ENCODE results near the gene EYA2.
"Not testable (repeated sequence)": the region's sequence is repeated elsewhere in the genome, so short reads cannot be mapped to it uniquely, and the experiment has no call there.

Gene EYA2

DNA sequence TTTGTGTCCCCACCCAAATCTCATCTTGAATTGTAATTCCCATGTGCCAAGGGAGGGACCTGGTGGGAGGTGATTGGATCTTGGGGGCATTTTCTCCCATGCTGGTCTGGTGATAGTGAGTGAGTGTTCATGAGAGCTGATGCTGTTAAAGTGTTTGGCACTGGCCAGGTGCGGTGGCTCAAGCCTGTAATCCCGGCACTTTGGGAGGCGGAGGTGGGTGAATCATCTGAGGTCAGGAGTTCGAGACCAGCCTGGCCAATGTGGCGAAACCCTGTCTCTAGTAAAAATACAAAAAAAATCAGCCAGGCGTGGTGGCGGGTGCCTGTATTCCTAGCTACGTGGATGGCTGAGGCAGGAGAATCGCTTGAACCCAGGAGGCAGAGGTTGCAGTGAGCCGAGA, 37.8 kb downstream of the EYA2 start:
- DNase-seq: not testable (repeated sequence)

DNA sequence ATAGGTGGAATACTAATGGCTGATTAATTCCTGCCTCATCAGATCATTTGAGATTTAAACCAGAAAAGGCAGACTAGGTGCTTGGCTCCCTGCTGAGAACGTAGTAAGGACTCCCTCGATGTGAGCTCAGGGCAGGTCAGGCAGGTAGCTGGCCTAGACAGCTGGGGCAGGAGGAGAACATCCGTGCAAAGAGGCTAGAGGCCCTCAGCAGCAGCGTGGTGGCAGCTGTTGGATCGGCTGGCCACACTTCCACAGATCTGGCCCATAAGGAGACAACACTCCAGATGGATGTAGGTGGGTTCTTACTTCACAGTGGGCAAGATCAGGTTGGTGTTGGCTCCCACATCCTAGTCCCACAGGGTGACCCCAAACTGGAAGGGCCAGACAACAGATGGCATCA, 38.5 kb downstream of the EYA2 start:
- no peak for DNase-seq

DNA sequence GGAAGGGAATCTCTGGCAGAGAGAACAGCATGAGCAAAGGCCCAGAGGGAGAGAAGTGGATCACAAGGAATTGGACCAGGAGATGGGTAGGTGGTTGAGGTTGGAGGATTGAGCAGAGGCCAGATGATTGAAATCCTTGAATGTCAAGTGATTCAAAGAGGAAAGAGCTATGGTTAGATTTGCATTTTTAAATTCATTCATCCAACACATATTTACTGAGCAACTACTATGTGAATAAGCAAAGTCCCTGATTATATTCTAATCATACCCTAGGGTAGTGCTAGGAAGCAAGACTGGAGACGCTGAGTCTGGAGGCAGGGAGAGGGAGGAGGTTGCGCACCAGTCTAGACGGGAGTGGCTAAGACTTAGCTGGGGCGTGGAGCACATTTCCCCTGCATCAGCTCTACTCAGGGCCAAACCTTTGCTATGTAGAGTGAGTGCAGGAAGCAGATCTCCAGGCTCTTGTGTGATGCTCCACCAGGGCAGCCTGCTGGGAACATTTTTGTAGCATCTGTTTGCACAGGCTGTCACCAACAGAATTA, 40.2 kb downstream of the EYA2 start:
- no peak for DNase-seq

DNA sequence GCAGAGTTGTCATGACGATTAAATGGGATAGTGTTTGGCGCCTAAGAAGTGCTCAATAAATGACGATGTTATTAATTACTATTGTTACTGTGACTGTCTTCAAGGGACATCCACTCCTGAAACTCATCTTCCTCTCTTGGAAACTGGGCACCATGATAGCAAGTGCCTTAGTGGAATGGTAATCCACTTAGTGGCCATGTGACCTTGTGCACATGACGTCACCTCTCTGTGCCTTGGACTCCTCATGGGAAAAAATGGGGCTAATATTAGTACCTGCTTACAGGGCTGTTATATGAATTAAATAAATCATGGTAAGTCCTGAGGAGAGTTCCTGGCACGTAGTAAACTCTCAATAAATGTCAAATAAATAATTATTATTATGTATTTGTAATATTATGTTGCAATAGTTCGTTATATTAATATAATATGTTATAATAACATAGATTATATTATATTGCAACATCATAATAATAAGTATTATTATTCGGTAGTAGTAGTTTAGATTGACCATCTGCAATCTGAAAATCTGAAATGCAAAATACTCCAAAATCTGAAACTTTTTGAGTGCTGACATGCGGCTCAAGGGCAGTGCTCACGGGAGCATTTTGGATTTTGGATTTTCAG, 40.9 kb downstream of the EYA2 start:
- no peak for DNase-seq

DNA sequence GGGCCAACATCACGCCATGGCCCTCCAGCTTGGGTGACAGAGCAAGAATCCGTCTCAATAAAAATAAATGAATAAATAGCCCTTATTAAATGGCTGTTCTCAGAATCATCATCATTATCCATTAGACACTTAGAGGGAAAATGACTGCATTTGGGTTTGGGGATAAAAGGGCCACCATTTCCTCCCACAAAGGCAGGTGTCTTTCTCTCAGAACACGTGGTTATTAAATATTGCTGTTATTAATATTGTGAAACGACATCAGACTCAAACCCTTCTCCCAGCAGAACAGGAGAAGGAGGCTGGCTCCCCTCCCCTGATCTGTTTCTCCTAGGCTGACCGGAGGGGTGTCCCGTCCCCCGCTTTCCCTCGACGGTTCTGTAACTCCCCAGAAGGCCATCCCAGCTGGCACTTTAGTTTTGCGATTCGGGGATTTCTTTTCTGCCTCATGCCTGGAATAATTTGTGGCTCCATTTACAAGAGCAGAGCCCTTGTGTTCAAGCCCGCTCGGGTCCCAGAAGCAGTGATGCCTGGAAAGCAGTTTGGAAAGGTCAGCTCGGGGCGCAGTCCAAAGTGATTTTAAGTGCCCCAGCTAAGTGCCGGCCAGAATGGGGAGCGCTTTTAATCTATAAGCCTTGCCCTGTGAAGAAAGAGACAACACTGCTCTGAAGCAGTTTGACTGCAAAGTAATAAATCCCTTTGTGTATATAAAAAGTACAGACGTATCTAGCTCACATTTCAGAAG, 41.9 kb downstream of the EYA2 start:
- no peak for DNase-seq

DNA sequence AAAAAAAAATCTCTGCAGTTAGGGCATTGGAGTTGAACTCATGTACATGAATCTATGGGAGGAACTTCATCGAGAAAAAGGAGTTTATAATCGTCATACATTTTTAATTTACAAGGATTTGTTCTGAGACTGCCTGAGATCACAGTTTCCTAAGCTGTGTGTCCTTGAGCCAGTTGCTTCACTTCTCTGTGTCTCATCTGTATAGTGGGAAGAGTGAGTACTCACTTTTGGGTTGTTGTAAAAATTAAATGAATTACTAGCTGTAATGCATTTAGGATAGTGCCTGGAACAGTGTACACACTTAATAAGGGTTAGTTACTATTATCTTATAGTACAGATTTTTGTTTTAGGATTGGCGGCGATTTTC, 42.5 kb downstream of the EYA2 start:
- no peak for DNase-seq

DNA sequence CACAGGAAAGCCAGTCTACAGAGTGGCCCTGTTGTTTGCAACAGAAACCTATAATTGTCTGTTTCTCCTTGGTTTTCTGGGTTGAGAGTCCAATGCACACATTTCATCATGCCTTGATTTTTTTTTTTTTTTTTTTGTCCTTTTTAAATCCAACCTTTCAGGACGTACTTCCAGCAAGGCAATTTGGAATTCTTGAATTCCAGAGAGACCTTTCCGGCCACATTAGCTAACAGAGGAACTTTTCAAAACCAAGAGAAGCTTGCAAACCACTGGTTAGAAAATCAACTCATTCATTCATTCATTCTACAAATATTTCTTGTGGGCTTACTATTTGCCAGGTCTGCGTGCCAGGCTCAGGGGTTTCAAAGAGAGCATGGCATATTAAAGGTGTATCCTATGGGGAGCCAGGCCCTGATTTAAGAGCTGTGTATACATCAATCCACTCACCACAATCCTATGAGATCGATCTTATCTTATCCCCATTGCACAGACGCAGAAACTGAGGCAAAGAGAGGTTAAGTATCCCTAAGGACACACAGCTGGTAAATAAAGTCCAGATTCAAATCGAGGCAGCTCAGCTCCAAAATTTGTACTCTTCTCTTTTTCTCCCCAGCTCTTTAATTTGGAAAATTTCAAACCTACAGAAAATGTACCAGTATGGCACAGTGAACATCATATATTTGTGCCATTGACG, 43.0 kb downstream of the EYA2 start:
- DNase-seq: no peak

DNA sequence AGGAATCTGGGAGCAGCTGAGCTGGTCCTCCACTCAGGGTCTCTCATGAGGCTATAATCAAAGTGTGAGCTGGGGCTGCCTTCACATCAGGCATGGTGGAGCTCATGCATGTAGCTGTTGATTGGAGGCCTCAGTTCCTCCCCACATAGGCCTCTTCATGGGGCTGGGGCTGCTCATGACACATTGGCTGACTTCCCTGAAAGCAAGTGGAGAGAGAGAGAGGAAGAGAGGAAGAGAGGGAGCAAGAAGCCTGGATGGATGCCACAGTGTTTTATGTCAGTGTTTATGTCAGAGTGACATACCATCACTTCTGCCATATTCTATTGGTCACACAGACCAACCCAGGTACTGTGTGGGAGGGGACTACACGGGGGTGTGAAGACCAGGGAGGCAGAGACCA, 43.8 kb downstream of the EYA2 start:
- no peak for DNase-seq

DNA sequence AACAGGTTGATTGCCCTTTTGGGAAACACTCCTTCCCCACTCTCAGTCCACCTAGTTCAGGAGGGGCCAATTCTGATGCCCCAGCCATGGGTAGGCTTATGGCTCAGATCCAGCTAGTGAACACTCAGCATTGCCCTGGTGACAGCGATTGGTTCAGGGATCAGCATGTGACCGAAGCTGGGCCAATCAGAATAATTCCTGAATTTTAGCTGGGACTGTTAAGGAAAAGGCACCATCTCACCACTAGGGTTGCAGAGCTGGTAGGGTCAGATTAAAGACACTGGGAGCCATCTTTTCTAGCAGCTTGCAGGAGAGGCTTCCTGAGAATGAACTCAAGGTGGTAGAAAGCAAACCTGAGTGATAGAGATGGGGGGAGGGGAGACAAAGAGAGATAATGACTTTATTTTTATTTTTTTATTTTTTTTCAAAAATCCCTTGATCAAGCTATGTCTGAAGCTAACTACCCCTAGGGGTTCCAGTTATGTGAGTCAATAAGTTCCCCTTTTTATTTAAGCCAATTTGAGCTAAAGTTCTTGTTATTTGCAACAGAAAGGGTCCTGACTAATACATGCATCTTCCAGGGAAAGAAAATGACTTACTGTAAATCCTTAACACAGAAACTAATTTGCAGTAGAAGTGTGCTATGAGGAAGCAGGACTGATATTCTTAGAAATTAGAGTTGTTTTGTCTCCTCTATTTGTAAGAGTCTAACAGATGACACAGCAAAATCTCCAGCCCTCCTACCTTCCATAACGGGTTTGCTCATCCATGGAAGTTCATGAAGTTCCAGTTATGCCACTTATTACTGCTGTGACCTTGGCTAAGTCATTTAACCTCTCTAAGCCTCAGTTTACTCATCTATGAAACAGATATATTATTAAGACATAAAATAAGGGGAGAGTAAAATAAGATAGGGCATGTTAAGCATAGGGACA, 44.7 kb downstream of the EYA2 start:
- no peak for DNase-seq

DNA sequence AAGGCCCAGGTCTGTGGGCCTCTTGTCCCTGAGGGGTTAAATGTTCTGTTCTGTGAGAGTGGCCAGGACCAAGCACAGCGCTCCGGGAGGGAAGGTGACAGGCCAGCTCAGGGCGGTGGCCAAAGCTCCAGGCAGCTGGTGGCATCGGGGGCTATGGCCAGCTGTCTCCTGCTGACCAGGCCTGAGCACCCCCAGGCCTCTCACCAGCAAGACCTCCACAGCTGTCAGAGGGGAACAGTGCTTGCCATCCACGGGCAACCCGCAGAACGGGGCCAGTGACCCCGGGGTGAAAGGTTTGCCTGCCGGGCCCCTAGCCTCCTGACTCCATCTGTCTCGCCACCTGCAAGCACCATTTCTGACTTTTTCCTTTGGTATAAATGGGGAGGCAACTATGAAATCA, 46.0 kb downstream of the EYA2 start:
- no peak for DNase-seq

DNA sequence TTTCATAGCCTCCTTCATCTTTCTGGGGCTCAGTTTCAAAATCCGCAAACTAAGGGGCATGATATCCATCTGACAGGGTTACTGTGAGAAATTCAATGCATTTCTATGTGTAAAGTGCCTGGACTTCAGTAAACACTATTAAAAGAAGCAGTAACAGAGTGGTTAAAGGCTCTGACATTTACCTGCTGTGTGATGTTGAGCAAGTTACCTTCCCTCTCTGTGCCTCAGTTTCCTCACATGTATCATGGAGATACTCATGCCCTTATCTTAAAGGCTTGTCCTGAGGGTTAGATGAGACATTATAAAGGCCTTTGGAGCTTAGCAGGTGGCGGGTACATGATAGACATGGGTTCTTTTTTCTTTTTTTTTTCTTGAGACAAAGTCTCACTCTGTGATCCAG, 46.8 kb downstream of the EYA2 start:
- no peak for DNase-seq

DNA sequence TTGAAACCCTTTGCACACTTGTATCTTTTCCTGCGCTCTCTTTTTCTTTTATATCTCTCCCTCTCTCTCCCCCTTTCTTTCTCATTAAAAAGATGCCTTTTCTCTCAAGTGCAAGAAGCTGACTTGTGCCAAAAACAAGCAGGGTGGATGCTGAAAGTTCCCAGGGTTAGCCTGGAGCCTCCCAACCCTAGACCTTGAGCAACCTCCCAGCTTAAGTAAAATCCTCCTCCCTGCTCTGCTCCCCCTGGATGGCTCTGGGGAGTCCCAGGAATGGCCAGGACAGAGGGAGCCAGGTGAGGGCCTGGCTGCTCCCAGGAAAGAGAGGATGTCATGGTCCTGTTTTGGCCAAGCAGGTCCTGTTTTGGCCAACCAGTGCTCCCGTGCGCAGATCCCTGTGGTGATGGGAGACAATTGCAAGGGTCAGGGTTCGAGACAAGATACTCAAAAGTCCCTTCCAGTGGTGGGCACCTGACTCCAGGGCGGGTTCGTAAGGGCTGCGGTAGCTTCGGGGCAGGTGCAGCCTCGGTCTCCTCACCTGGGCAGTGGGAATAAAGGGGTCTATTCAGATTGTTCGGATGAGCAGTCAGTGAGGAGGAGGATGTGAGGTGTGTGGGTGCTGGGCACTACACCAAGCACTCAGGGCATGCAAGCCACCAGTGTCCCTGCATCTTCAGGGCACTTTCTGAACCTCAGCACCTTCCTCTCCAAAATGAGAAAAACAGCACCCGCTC, 49.4 kb downstream of the EYA2 start:
- no peak for DNase-seq

DNA sequence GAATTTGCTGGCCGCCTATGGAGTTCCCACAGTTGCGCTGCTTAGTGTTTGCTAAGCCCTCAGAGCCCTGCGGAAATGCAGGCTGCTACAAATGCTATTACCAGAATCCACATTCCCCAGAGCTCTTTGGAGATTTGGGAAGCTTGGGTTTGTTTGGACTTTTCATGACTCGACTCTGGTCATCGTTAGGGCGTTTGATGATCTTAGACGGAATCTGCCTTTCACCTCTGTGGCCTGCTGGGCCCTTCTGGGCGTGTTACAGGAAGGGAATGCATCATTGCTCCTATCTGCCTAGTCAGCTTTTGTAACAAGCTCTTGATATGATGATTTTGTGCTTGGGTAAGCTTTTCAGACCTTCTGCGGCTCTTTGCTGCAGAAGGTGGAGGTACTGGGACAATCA, 50.8 kb downstream of the EYA2 start:
- DNase-seq: no peak

DNA sequence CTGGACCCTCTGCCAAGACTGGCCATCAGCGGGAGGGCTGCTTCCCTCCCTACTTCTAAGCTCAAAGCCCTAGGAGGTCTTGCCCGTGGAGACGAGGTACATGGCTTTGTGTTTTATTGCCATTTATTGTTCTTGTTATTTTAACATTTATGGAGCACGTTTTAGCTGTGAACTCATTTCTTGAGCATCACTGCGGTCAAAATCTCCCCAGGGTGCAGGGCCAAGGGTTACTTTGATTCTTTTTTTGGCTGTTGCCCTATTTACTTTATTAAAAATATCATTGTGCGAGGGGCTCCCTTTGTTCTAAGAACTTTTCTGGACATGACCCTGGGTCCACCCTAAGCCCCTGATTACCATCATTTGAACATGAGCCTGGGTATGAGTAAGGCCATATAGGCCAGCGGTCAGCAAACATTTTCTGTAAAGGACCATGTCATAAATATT, 51.6 kb downstream of the EYA2 start:
- no peak for DNase-seq

DNA sequence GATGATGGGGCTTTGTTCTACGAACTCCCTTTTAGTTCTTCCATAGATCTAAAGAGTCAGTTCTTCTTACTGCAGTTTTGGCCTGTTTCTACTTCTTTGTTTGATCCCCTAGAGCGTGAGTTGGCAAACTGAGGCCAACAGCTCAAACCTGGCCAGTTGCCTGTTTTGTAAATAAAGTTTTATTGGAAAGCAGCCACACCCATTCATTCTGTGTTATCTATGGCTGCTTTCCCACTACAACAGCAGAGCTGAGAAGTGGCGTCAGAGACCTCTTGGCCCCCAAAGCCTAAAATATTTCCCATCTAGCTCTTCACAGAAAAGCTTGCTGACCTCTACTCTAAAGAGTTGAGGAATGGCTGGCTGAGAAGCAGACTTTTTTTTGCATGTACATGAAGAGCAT, 52.2 kb downstream of the EYA2 start:
- no peak for DNase-seq

DNA sequence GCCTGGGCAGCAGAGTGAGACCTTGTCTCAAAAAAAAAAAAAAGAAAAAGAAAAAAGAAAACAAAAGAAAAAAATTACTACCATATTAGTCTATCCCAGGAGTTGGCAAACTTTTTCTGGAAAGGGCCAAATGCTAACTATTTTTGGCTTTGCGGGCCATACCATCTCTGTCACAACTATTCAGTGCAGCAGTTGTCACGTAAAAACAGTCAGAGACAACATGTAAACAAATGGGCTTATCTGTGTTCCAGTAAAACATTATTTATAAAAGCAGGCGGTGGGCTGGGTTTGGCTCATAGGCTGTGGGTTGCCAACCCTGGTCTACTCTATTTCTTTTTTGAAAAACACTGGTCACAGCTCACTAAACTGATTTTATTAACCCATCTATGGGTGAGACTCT, 53.4 kb downstream of the EYA2 start:
- DNase-seq: no peak

DNA sequence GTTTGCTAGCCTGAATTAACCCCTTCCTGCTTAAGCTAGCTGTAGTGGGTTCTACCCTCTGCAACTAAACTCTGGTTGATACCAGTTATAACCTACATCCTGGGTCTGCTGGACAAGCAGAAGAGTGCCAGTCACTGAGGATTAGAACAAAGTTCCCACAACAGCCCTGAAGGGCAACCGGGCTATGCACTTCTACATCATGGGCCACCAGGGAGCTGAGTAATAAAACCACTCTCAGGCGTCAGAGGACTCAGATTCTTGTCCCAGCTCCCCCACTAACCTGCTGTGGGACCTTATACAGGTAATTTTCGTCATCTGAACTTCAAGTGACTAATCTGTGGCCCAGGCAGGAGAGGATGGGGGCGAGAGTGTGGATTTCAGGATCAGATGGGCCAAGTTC, 56.8 kb downstream of the EYA2 start:
- DNase-seq: no peak

DNA sequence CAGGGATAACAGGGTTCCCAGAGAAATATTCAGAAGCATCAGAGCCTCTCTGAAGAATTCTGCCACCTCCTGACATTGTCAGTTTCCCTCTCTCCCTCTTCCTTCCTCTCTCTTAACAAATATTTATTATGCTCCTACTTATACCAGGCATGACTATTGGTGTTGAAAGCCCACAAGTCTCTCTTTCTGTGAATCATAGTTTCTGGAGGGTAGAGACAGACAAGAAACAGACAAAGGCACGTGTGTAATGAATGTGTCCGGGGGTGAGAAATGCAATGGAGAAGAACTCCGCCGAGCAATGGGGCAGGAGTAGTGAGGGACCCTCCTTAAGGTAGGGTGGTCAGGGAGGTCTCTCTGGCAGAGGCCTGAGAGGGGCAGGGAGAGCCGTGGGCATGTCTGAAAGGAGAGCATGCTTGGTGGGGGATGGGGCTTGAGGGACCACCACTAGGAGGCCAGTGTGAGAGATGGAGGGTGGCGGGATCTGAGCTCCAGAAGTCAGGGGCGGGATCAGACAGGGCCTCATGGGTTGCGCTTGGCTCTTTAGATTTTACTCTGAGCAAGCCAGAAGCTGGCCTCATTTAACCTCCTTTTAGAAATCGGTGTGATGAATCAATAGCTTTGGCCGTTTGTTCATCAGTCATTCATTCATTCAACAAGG, 57.3 kb downstream of the EYA2 start:
- no peak for DNase-seq

DNA sequence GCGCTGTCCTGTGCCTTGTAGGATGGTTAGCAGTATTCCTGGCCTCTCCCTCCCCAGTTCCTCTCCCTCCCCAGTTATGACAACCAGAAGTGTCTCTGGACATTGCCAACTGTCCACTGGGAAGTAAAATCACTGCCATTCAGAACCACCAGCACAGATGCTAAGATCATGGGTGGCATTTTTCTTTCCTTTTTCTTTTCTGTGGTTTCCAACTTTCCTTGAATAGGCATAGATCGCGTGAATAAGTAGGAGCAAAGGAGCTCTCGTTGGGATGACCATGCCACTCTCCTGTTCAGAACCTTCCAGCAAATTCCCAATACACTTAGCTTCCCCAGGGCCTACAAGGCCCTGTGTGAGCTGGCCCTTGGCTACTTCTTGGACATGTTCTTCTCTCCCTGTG, 59.0 kb downstream of the EYA2 start:
- no peak for DNase-seq

DNA sequence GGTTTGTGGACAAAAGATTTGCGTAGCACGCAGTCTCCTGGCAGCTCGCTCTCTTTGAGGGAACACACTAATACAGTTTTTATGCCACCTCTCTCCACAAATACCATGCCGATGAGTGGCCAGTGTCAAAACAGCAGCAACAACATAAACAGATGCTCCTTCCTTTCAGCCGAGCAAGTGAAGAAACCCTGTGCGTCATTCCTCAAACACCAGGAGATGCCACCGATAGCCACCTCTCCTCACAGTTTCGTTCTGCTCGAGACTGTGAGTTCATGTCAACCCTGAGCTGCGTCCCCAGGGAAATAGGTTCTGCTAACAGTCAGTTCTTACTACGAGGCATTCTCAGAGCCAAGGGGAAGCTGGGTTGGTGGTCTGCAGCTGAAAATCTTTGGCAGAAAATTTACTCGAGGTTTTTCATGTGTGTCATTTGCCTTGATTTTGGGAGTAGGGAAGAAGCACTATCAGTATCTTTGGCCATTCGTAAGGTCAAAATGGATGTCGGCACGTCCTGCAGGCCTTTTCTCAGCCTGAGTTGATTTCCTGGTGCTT, 59.9 kb downstream of the EYA2 start:
- no peak for DNase-seq

Measured in activated naive CD4-positive, alpha-beta T cell treated with Interleukin-2 at 50 U/mL for 16 hours (primary cell).